OCI-LY1 (cell line): ENCODE results near the gene VPS39.

Experiments used
- CTCF ChIP-seq: fragments of 200-600 bp; sonication (generic), shearing (Covaris generic); IDR thresholded peaks from 2 replicates; pipeline ENCODE4 v1.5.1; 2017; ENCODE audit warnings: mild to moderate bottlenecking, antibody characterized with exemption, low read length, moderate library complexity, mixed read lengths
- EZH2 ChIP-seq: fragments of 200-600 bp; sonication (generic), shearing (Covaris generic); IDR thresholded peaks from 2 replicates; pipeline ENCODE4 v1.8.0; 2017; ENCODE audit warnings: borderline replicate concordance, mixed run types, mild to moderate bottlenecking, antibody characterized with exemption, low read length, moderate library complexity, mixed read lengths

GRCh38 chr15:42139596-42139995 is 68.5 kb downstream of the VPS39 start:
- TF ChIP-seq EZH2 (no peak), CTCF (no peak)
